Testis (tissue), 2 donors: ENCODE results near the gene NDFIP1.

Experiments used
- POLR2A ChIP-seq: fragments of 450-650 bp; IDR thresholded peaks from one replicate; pipeline ENCODE4 v1.6.1; 2017; ENCODE audit warnings: antibody characterized with exemption, mild to moderate bottlenecking, moderate library complexity
- TF ChIP-seq, protein P1 (sequence below), 3 experiments: fragments of 450-650 bp in 2 of 3; fragments of 200-600 bp in 1 of 3; sonication (generic) in 1 of 3; IDR thresholded peaks; one replicate each; pipeline ENCODE4 v1.5.1; 2016 to 2019; ENCODE audit warnings: antibody characterized with exemption in 3 of 3, mild to moderate bottlenecking in 2 of 3, moderate library complexity in 1 of 3

DNA sequence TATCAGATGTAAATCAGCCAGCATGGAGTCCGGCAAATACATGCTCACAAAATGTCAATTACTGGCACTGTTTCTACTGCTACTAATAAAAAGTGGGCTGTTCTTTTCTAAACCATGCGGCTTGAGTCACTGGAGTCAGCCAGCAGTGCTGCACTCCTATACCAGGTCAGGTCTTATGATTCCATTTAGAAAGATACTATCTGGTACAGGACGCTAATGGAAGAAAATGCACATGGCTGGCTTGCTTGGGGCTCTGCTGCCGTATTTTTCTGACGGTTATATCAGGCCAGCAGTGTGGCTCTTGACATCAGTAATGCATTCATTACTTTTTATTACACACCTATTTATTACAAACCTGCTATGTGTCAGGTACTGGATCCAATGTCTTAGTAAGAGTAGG is 74.3 kb downstream of the NDFIP1 start:
- TF ChIP-seq, protein P1, sequence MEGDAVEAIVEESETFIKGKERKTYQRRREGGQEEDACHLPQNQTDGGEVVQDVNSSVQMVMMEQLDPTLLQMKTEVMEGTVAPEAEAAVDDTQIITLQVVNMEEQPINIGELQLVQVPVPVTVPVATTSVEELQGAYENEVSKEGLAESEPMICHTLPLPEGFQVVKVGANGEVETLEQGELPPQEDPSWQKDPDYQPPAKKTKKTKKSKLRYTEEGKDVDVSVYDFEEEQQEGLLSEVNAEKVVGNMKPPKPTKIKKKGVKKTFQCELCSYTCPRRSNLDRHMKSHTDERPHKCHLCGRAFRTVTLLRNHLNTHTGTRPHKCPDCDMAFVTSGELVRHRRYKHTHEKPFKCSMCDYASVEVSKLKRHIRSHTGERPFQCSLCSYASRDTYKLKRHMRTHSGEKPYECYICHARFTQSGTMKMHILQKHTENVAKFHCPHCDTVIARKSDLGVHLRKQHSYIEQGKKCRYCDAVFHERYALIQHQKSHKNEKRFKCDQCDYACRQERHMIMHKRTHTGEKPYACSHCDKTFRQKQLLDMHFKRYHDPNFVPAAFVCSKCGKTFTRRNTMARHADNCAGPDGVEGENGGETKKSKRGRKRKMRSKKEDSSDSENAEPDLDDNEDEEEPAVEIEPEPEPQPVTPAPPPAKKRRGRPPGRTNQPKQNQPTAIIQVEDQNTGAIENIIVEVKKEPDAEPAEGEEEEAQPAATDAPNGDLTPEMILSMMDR (IDR thresholded peaks at IDR 0.05) = no peak
- TF ChIP-seq POLR2A = no peak
